SIG-M5 (cell line): ENCODE data around the gene MT1H.
"Not testable (repeated sequence)": the region's sequence is repeated elsewhere in the genome, so short reads cannot be mapped to it uniquely, and the experiment has no call there.

Experiments used
- DNase-seq: peaks from one replicate; lab custom pipeline; 2025; lab: John Stamatoyannopoulos, UW

MT1H gene

DNA sequence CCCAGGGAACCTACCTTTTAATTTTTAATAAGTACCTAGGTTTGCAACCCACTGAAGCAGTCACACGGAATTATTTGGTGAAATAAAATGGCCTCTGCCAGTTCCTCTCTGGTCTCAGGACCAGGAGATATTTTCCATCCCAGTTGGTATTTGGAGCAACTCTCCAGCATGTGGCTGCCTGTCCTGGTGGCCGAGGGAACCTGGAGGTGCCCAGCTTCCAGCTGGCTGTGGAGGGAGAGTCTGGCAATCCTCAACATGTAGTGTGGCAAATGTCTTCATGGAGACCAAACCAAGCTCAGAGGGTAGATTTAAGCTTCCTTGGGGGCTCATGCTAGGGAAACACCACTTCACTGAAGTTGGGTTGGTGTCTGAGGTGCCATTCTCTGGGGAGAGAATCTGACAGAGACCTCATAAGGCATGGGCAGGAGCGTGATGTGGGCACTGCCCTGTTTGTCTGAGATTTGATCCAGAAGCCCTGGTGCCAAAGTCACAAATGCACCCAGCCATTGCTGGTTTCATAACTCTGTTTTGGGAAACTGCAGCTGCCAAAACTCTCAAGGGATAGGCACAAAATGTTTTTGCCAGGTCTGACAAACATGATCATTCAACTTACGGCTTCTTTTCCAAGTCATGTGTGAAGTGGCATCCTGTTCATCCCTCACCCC, 15.4 kb downstream of the MT1H start:
- DNase-seq: no peak

GRCh38 chr16:56686758-56687157, 17.1 kb downstream of the MT1H start:
- DNase-seq: no peak

- DNase-seq: no peak
Observed at GRCh38 chr16:56688762-56689161, 19.1 kb downstream of the MT1H start.

DNA sequence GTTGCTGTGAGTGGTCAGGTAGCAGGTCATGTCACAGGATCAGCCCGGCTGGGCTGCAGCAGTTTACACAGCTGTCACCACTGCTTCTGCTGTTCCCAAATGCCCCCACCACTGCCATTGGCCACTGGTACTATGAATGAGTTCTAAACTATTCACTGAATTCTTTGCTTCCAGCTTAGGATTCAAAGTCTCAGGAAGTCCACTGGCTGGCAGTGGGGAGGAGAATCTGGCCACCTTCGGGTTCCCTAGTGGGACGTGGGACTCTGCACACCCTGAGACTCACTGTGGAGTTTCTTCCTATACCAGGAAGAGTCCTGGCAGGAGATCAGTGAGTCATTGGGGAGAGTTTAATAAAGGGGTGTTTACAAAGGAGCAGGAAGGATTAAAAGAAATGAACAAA, 19.6 kb downstream of the MT1H start:
- DNase-seq: no peak

- no peak for DNase-seq
Observed at GRCh38 chr16:56690420-56691122, 21.0 kb downstream of the MT1H start.

DNA sequence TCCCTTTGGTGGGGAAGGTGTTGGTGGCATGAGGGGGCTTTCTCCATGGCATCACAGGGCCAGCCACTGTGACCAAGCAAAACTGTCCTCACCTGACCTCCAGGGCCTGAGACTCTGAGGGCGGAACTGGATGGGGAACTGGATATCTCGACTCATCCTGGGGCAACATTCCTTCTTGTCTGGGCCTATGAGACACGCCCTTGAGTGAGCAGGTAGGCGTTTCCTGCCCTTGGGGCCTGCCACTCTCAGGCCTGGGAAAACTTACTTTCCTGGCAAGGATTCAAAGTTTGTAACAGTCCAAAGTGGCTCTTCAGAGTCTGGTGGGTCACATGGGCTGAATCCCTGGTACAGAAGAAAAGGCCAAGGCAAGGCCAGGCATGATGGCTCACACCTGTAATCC, 22.3 kb downstream of the MT1H start:
- no peak for DNase-seq

GRCh38 chr16:56695246-56695645, 25.6 kb downstream of the MT1H start:
- no peak for DNase-seq

DNA sequence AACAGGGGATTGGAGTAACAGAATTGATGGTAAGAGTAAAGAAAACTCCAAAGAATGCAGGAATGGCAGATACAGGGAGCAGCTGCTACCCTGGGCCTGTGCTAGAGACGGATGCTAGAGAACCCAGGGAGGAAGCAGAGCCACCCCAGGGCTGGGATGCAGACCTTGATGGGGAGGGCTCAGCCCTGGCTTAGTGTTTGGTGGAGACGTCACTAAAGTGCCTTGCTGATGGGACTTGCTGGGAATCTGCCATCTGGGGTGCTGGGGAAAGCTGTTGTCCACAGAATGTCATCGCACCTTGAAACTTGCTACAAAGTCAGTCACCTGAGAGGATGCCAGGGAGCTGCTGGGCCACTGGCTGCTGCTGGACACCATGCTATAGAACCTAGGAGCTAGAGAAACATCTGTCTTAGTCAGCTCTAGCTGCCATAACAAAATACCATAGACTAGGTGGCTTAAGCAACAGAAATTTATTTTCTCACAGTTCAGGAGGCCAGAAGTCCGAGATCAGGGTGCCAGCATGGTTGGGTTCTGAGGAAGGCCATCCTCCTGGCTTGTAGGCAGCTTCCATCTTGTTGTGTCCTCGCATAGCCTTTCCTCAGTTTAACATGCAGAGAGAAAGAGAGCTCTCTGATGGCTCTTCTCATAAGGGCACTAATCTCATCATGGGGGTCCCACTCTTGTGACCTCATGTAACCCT, 28.0 kb downstream of the MT1H start:
- DNase-seq: no peak

DNA sequence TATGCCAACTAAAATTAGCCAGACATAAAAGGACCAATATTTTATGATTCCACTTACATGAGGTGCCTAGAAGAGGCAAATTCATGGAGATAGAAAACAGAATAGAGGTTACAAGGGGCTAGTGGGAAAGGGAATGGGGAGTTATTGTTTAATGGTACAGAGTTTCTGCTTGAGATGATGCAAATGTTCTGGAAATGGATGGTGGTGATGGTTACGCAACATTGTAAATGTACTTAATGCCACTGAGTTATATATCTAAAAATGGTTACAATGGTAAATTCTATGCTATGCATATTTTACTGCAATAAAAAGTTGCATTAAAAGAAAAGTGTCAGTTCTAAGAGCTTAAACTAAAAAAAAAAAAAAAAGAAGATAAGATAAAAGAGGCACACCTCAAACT, 30.6 kb downstream of the MT1H start:
- DNase-seq: no peak

DNA sequence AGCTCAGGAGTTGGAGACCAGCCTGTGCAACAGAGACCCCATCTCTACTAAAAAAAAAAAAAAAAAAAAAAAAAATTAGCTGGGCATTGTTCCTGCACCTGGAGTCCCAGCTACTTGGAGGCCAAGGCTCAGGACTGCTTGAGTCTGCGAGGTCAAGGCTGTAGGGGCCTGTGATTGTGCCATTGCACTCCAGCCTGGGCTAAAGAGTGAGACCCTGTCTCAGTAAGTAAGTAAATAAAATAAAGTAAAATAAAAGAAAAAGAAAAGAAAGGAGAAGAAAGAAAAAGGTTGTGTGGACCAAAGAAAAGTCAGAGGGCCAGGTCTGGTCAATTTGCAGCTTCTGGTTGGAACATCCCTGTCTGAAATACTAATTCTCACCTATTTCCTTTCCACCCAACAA, 31.0 kb downstream of the MT1H start:
- no peak for DNase-seq

DNA sequence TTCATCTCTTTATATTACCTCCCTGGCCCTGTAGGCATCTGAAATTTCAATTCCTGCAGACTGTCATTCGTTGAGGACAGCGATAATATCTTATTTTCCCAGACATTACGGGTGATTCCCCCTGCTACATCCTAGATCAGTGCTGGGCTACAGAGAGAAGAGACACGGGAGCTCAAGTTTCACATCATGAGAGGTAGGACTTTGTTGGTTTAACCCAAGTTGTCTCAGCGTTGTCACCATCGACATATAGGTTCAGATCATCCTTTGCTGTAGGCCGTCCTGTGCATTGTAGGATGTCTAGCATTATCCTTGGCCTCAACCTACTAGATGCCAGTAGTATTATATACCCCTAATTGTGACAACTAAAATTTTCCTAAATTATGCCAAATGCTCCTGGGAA, 31.9 kb downstream of the MT1H start:
- no peak for DNase-seq

DNA sequence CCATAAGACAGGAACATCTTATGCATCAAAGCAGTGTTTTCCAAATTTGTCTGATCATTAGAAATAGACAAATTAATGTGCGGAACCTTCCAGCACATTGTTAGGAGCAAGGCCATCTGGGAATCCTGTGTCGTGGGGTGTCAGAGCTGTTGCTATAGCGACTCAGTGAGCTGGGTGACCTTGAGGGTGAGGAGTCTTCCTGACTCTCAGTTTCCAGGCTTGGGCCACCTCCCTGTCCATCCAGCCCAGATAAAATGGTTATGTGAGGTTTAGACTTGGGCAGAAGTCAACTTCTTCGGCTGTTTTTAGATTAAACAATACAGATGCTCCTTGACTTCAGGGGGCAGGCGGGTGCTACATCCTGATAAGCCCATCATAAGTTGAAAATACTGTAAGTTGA, 33.2 kb downstream of the MT1H start:
- no peak for DNase-seq

DNA sequence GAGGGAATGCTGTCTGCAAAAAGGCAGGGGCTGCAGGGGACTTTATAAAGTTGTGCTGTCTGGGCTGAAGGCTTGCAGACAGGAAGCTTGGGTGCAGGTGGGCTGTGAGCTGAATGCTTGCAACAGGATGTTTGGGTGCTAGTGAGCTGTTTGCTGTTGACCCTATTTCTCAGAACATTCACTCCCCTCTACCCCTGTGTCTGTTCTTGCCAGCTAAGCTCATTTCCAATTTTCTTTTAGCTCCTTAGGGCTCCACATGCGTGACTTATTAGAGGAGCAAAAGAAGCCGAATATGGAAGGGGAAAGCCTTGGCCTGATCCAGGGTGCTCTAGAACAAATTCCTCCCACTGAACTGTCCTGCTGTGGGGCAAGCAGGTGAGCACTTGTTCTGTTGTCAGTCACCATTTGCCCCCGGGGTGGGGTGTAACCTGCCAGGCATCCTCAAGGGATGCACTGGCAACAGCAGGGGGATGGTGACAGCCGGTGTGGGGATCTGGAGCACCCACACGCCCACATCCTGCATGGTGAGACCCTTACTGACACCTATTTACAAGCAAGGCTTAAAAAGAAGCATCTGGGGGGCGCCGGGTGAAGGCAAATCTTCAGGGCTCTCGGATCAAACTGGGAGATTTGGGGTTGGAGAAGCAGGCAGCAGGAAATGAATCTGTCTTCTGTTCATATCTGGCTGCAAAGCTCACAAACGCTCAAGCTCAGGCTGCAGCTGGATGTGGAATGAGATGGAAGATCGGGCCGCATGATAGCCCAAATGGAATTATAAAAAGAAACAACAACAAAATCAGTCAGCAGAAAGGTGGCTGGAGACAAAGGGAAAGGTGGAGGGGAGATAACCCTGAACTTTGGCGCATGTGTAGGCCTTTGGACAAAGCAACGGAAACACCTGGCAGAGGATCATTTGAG, 39.2 kb downstream of the MT1H start:
- DNase-seq: no peak

- no peak for DNase-seq
Observed at GRCh38 chr16:56709443-56710040, 39.9 kb downstream of the MT1H start.

DNA sequence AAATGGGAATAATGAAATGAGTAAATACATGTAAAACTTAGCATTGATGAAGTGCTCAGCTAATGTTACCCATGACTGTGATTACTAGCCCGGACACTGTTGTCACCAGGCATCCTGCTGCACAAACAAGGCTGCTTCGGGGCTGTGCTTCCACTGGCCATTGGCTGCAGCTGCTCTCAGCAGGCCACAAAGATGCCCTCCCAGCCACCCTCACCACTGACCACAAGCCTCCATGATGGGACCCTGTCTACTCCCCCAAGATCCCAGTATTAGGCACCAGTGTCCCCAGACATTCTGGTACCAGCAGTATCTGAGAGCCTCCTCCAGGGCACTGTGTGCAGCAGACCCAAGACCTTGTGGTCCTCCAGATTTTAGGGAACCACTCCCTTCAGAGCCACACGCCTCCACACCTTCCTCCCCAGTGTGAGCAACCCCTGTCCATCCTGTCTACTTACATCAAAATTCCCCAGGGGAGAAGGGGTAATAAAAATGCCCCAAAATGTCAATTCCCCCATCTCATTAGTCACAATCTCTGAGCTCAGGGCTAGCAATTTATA, 40.6 kb downstream of the MT1H start:
- DNase-seq: no peak

- no peak for DNase-seq
Observed at GRCh38 chr16:56711862-56712261, 42.2 kb downstream of the MT1H start.

DNA sequence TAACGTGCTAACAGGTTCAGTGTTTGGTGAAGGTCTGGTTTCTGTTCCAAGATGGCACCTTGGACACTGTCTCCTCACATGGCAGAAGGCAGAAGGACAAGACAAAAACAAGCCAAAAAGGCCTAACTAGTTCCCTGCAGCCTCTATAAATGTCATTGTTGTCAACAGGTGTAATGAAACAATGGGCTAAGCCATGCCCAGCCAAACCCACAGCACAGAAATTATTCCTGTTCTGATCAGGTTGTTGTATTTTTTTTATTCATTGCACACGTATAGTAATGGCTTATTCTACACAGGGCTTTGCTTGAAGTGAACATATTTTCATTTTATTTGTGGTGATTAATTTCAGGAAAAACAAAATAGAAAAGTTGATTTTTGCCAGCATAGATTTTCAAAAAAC, 44.2 kb downstream of the MT1H start:
- no peak for DNase-seq

GRCh38 chr16:56715126-56715525, 45.5 kb downstream of the MT1H start:
- no peak for DNase-seq

GRCh38 chr16:56716761-56717160, 47.1 kb downstream of the MT1H start:
- DNase-seq: no peak

DNA sequence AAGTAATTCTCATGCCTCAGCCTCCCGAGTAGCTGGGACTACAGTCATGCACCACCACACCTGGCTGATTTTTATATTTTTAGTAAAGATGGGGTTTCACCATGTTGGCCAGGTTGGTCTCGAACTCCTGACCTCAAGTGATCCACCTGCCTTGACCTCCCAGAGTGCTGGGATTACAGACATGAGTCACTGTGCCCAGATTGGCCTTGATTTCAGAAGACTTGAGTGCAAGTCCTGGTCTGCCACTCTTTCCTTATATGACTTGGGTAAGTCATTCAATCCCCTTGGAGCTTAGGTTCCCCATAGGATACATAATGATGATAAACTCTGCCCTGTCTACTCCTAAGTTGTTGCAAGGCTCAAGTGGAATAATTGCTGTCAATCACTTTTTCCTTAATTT, 47.9 kb downstream of the MT1H start:
- DNase-seq: not testable (repeated sequence)
